WTC11 (cell line): ENCODE data around the gene TLX2. TPM values are rescaled to one million over a fixed set of nuclear protein-coding genes. Genes with fewer than 3 reads are reported as not detected.

Experiments used
- ATAC-seq: fragments of 200-7000 bp; cut with Tn5 transposase; 2 replicates; pipeline ENCODE4 v1.10.0; 2021; ENCODE audit warnings: mild to moderate bottlenecking, moderate library complexity
- CTCF ChIA-PET: fragments of 300-600 bp; sonication (Branson Sonifier 250); formaldehyde crosslinking; loops from one replicate; lab custom pipeline; 2021; ENCODE audit warnings: antibody characterized with exemption; lab: Charles Lee
- POLR2A ChIA-PET: fragments of 350-600 bp; sonication (Branson Sonifier 250); formaldehyde crosslinking; loops from one replicate; lab custom pipeline; 2021; ENCODE audit warnings: antibody characterized with exemption; lab: Charles Lee
- DNase-seq: peaks from one replicate; pipeline ENCODE4 v3.0.0; 2021; ENCODE audit warnings: low spot score
- H3K27ac Mint-ChIP-seq: 2 replicates; pipeline ENCODE4 v1.8.0; 2021; ENCODE audit warnings: mixed read lengths
- H3K27me3 Mint-ChIP-seq: 2 replicates; pipeline ENCODE4 v1.8.0; 2021; ENCODE audit warnings: low read depth, mild to moderate bottlenecking, moderate library complexity, mixed read lengths
- H3K36me3 Mint-ChIP-seq: 2 replicates; pipeline ENCODE4 v1.8.0; 2021; ENCODE audit warnings: mixed read lengths
- H3K4me1 Mint-ChIP-seq: 2 replicates; pipeline ENCODE4 v1.8.0; 2022; ENCODE audit warnings: mixed read lengths
- H3K4me3 Mint-ChIP-seq: 2 replicates; pipeline ENCODE4 v1.8.0; 2021; ENCODE audit warnings: mild to moderate bottlenecking, moderate library complexity, mixed read lengths
- H3K9me3 Mint-ChIP-seq: 2 replicates; pipeline ENCODE4 v1.8.0; 2021; ENCODE audit warnings: mixed read lengths
- ATF1 ChIP-seq: sonication (generic); formaldehyde crosslinking; IDR thresholded peaks from 2 replicates; pipeline ENCODE4 v1.8.1; 2023; ENCODE audit warnings: mild to moderate bottlenecking, moderate library complexity, missing genetic modification reagents
- ATF2 ChIP-seq: sonication (generic); formaldehyde crosslinking; IDR thresholded peaks from 2 replicates; pipeline ENCODE4 v1.8.1; 2022; ENCODE audit warnings: low read depth, missing genetic modification reagents, borderline replicate concordance
- CREB1 ChIP-seq: sonication (generic); formaldehyde crosslinking; IDR thresholded peaks from 2 replicates; pipeline ENCODE4 v1.8.0; 2023; ENCODE audit warnings: mild to moderate bottlenecking, missing genetic modification reagents
- FOXJ3 ChIP-seq: sonication (generic); formaldehyde crosslinking; IDR thresholded peaks from 2 replicates; pipeline ENCODE4 v1.9.0; 2021; ENCODE audit warnings: missing genetic modification reagents, mild to moderate bottlenecking, borderline replicate concordance
- FOXP1 ChIP-seq: sonication (generic); formaldehyde crosslinking; IDR thresholded peaks from 2 replicates; pipeline ENCODE4 v1.8.0; 2022; ENCODE audit warnings: missing genetic modification reagents, mild to moderate bottlenecking, moderate library complexity, borderline replicate concordance
- HMGA2 ChIP-seq: fragments of 250-450 bp; sonication (Bioruptor Pico); IDR thresholded peaks from 2 replicates; pipeline ENCODE4 v1.4.0; 2021; ENCODE audit warnings: mild to moderate bottlenecking, moderate library complexity
- HMGXB4 ChIP-seq: sonication (generic); formaldehyde crosslinking; IDR thresholded peaks from 2 replicates; pipeline ENCODE4 v1.8.1; 2023; ENCODE audit warnings: mild to moderate bottlenecking, moderate library complexity, missing genetic modification reagents
- JAZF1 ChIP-seq: fragments of 250-450 bp; sonication (Bioruptor Pico); IDR thresholded peaks from 2 replicates; pipeline ENCODE4 v1.9.0; 2021; ENCODE audit warnings: moderate library complexity, mild to moderate bottlenecking, inconsistent platforms
- TEAD1 ChIP-seq: sonication (generic); formaldehyde crosslinking; IDR thresholded peaks from 2 replicates; pipeline ENCODE4 v1.8.0; 2022; ENCODE audit warnings: mild to moderate bottlenecking, missing genetic modification reagents
- ZBTB21 ChIP-seq: sonication (generic); formaldehyde crosslinking; IDR thresholded peaks from 2 replicates; pipeline ENCODE4 v1.8.1; 2023; ENCODE audit warnings: mild to moderate bottlenecking, missing genetic modification reagents, borderline replicate concordance
- ZNF138 ChIP-seq: sonication (generic); formaldehyde crosslinking; conservative IDR thresholded peaks from 2 replicates; pipeline ENCODE4 v1.8.1; 2022; ENCODE audit warnings: mild to moderate bottlenecking, moderate library complexity, missing genetic modification reagents
- ZNF423 ChIP-seq: fragments of 250-450 bp; sonication (Bioruptor Pico); IDR thresholded peaks from 2 replicates; pipeline ENCODE4 v2.1.2; 2022; ENCODE audit warnings: mild to moderate bottlenecking, moderate library complexity
- ZNF671 ChIP-seq: fragments of 250-450 bp; sonication (Bioruptor Pico); IDR thresholded peaks from 2 replicates; pipeline ENCODE4 v1.8.0; 2021; ENCODE audit warnings: mild to moderate bottlenecking
- total RNA-seq: library from RNA; stranded (reverse); gene quantifications from 3 replicates; pipeline ENCODE4 v1.2.3, GENCODE V29; 2021
- TF ChIP-seq, protein P1 (sequence below): sonication (generic); formaldehyde crosslinking; IDR thresholded peaks from 2 replicates; pipeline ENCODE4 v1.8.0; 2022; ENCODE audit warnings: mild to moderate bottlenecking, missing genetic modification reagents
- TF ChIP-seq, protein P2 (sequence below): sonication (generic); formaldehyde crosslinking; IDR thresholded peaks from 2 replicates; pipeline ENCODE4 v1.8.1; 2023; ENCODE audit warnings: mild to moderate bottlenecking, missing genetic modification reagents
- TF ChIP-seq, protein P3 (sequence below): sonication (generic); formaldehyde crosslinking; IDR thresholded peaks from 2 replicates; pipeline ENCODE4 v1.8.1; 2022; ENCODE audit warnings: mild to moderate bottlenecking, missing genetic modification reagents, moderate library complexity, borderline replicate concordance
- TF ChIP-seq, protein P4 (sequence below): fragments of 250-450 bp; sonication (Bioruptor Pico); IDR thresholded peaks from 2 replicates; pipeline ENCODE4 v1.8.0; 2021; ENCODE audit warnings: mild to moderate bottlenecking

Gene TLX2
- total RNA-seq, 1 experiment from 2014 or later = 0.26 TPM

DNA sequence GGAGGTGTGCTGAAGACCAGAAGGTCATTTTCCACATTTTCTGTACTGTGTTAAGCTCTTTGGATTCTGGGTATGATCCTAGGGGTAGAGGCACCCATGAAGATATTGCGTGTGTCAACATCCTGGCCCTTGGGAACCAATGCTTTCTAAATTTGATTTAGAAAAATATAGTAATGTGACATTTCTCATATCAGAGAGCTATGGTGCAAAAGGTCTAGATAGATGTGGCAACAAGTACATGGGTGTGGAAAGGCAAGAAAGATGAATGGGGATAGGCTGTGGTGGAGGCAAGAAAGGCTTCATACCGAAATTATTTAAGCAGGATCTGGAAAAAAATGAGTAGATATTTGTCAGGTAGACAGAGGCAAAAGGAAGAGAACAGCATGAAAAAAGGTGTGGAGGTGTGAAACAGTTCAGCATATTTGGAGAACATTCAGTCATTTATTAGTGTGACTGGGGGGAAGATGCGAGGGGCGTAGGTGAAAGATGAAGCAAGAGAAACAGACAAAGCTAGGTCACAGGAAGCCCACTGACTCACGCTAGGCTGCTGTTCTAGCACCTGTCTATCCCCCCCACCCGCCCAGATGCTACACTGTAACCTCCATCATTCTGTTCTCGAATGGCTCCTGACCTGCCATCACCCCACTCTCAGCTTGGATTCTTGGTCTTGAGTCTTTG, 52.0 kb downstream of the TLX2 start (continued):
- TF ChIP-seq ATF2 (CRISPR knock-in tag) (no peak), CREB1 (no peak), TEAD1 (CRISPR knock-in tag) (no peak)

GRCh38 chr2:74566754-74567085, 52.5 kb downstream of the TLX2 start:
- Mint-ChIP-seq H3K4me3 (no peak overlapping the region), H3K27me3 (peaks cover 40% of the 10 kb centered on the region)

More at GRCh38 chr2:74566754-74567085, 52.5 kb downstream of the TLX2 start:
- H3K4me1 Mint-ChIP-seq = no peaks in the 10 kb centered on the region
- CTCF ChIA-PET = interaction anchor here (1.0 to 1.4 kb wide), 2 partner anchors 11 to 21 kb away, joined by 3 to 4 read pairs; no protein-coding TSS in a partner anchor
- TF ChIP-seq JAZF1 = no peak
- TF ChIP-seq ZBTB21 (CRISPR knock-in tag) = no peak
- TF ChIP-seq, protein P1, sequence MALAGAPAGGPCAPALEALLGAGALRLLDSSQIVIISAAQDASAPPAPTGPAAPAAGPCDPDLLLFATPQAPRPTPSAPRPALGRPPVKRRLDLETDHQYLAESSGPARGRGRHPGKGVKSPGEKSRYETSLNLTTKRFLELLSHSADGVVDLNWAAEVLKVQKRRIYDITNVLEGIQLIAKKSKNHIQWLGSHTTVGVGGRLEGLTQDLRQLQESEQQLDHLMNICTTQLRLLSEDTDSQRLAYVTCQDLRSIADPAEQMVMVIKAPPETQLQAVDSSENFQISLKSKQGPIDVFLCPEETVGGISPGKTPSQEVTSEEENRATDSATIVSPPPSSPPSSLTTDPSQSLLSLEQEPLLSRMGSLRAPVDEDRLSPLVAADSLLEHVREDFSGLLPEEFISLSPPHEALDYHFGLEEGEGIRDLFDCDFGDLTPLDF (CRISPR knock-in tag) = no peak
- TF ChIP-seq, protein P2, sequence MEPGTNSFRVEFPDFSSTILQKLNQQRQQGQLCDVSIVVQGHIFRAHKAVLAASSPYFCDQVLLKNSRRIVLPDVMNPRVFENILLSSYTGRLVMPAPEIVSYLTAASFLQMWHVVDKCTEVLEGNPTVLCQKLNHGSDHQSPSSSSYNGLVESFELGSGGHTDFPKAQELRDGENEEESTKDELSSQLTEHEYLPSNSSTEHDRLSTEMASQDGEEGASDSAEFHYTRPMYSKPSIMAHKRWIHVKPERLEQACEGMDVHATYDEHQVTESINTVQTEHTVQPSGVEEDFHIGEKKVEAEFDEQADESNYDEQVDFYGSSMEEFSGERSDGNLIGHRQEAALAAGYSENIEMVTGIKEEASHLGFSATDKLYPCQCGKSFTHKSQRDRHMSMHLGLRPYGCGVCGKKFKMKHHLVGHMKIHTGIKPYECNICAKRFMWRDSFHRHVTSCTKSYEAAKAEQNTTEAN (CRISPR knock-in tag) = no peak
- TF ChIP-seq, protein P3, sequence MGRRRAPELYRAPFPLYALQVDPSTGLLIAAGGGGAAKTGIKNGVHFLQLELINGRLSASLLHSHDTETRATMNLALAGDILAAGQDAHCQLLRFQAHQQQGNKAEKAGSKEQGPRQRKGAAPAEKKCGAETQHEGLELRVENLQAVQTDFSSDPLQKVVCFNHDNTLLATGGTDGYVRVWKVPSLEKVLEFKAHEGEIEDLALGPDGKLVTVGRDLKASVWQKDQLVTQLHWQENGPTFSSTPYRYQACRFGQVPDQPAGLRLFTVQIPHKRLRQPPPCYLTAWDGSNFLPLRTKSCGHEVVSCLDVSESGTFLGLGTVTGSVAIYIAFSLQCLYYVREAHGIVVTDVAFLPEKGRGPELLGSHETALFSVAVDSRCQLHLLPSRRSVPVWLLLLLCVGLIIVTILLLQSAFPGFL (CRISPR knock-in tag) = no peak
- TF ChIP-seq ZNF423 (CRISPR knock-in tag) = no peak
- TF ChIP-seq ATF1 (CRISPR knock-in tag) = no peak
- TF ChIP-seq FOXJ3 (CRISPR knock-in tag) = no peak
- TF ChIP-seq HMGA2 (CRISPR knock-in tag) = no peak
- TF ChIP-seq, protein P4, sequence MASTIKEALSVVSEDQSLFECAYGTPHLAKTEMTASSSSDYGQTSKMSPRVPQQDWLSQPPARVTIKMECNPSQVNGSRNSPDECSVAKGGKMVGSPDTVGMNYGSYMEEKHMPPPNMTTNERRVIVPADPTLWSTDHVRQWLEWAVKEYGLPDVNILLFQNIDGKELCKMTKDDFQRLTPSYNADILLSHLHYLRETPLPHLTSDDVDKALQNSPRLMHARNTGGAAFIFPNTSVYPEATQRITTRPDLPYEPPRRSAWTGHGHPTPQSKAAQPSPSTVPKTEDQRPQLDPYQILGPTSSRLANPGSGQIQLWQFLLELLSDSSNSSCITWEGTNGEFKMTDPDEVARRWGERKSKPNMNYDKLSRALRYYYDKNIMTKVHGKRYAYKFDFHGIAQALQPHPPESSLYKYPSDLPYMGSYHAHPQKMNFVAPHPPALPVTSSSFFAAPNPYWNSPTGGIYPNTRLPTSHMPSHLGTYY (CRISPR knock-in tag) = no peak
- no peak for TF ChIP-seq ZNF138 (CRISPR knock-in tag)
- no peak for TF ChIP-seq HMGXB4
- no peak for TF ChIP-seq FOXP1 (CRISPR knock-in tag)
- TF ChIP-seq ZNF671 (CRISPR knock-in tag) = no peak
- TF ChIP-seq, all 79 proteins: peak for 0
- no peaks in the 10 kb centered on the region for H3K9me3 Mint-ChIP-seq
- no peak for ATAC-seq
- H3K27ac Mint-ChIP-seq = no peak overlapping the region
- POLR2A ChIA-PET = no interaction called here
- DNase-seq = no peak
- no peaks in the 10 kb centered on the region for H3K36me3 Mint-ChIP-seq

Other genes with a start within 250 kb of the TLX2 start
- gene SLC4A5, start 171.0 kb upstream of the TLX2 start, total RNA-seq = 0.62 to 1.8 TPM (median 1.2 TPM) in 3 replicates
- gene DCTN1, start 134.1 kb upstream of the TLX2 start, total RNA-seq = 165 to 179 TPM (median 168 TPM) in 3 replicates
- 2.9 to 3.6 TPM (median 3.3 TPM) in 3 replicates for gene C2orf81, start 92.8 kb upstream of the TLX2 start, total RNA-seq
- 55.2 to 95.7 TPM (median 89.3 TPM) in 3 replicates for gene WDR54, start 92.7 kb upstream of the TLX2 start, total RNA-seq
- gene RTKN, start 72.5 kb upstream of the TLX2 start, total RNA-seq = 66.6 to 80.1 TPM (median 67.7 TPM) in 3 replicates
- gene INO80B, start 59.4 kb upstream of the TLX2 start, total RNA-seq = 15.8 to 20.2 TPM (median 17.3 TPM) in 3 replicates
- 66.0 to 86.6 TPM (median 86.0 TPM) in 3 replicates for gene WBP1, start 56.0 kb upstream of the TLX2 start, total RNA-seq
- 63.3 to 73.7 TPM (median 67.6 TPM) in 3 replicates for gene MOGS, start 49.1 kb upstream of the TLX2 start, total RNA-seq
- 52.1 to 62.6 TPM (median 55.0 TPM) in 3 replicates for gene MRPL53, start 41.8 kb upstream of the TLX2 start, total RNA-seq
- 10.0 to 14.0 TPM (median 10.4 TPM) in 3 replicates for gene CCDC142, start 31.5 kb upstream of the TLX2 start, total RNA-seq
- 32.6 to 38.3 TPM (median 36.2 TPM) in 3 replicates for gene TTC31, start 31.4 kb upstream of the TLX2 start, total RNA-seq
- 1.0 to 1.8 TPM (median 1.8 TPM) in 3 replicates for gene LBX2, start 14.8 kb upstream of the TLX2 start, total RNA-seq
- gene PCGF1, start 6.8 kb upstream of the TLX2 start, total RNA-seq = 13.7 to 15.7 TPM (median 15.4 TPM) in 3 replicates
- gene DQX1, start 11.8 kb downstream of the TLX2 start, total RNA-seq = 1.2 to 1.9 TPM (median 1.3 TPM) in 3 replicates
- gene AUP1, start 15.3 kb downstream of the TLX2 start, total RNA-seq = 78.1 to 84.9 TPM (median 80.9 TPM) in 3 replicates
- 25.6 to 30.0 TPM (median 26.8 TPM) in 3 replicates for gene HTRA2, start 15.5 kb downstream of the TLX2 start, total RNA-seq
- gene LOXL3, start 39.5 kb downstream of the TLX2 start, total RNA-seq = 21.1 to 27.2 TPM (median 23.9 TPM) in 3 replicates
- gene DOK1, start 40.3 kb downstream of the TLX2 start, total RNA-seq = 15.3 to 16.9 TPM (median 15.9 TPM) in 3 replicates
- 5.9 to 9.2 TPM (median 8.5 TPM) in 3 replicates for gene M1AP, start 133.9 kb downstream of the TLX2 start, total RNA-seq
- 5.7 to 7.4 TPM (median 6.3 TPM) in 3 replicates for gene SEMA4F, start 139.8 kb downstream of the TLX2 start, total RNA-seq